OCI-M1 (cell line): ENCODE results near the gene FNDC3A.
"Not testable (repeated sequence)": the region's sequence is repeated elsewhere in the genome, so short reads cannot be mapped to it uniquely, and the experiment has no call there.

Experiments
- DNase-seq: peaks from one replicate; lab custom pipeline; 2025; lab: John Stamatoyannopoulos, UW

Gene FNDC3A

DNA sequence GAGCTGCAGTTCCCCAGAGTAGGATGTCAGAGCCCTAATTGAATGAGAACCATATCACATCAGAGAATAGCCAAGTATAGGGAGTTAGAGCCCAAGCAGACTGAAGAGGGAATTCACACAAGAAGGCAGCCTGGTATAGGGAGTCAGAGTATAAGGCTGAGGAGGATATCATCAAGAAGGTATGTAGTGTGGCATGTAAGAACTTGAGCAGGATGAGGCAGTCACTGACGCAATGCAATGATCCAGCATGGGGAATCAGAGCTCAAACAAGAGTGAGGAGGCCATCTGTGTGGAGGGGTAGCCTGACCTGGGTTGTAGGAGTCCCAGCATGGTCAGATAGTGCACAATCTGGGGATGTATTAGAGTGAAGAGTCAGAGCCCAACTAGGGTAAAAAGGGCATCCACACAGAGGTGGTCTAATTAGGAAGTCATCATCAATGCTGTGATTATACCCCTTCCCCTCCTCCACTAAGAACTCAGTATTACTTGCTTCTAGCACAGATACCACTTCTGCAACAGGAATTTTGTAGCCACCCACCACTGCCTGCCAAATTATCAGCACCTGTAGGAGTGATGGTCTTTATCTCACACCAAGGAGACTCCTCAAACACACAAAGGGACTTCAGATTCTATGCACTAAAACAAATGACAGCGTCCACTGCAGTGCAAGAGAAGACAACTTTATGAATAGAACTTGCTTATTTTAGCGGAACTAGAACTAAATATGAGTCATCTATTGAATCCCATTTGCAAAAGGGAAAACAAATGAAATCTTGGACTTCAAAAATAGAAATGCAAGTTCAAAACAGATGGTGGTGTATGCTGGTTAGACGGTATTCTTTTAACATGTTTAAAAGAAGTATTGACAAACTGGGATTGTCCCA lies 107.2 kb downstream of the FNDC3A start:
- DNase-seq, result no peak

DNA sequence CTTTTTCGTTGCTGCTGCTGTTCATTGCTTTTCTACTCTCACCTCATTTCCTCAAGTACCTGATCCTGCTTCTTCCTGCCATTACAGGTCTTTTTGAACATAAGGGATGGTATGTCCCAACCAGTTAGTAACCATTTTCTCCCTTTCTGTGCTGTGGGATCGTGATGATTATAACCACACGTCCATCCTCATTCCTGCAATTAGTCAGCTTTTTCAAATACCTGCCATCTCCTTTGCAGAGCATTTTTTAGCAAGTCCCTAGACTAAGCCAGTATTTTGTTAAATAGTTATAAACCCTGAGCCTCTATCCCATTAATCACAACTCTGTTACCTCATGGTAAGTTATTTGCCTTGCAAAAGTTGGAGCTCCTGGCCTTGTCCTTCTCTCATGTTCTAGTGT lies 109.2 kb downstream of the FNDC3A start:
- DNase-seq, result no peak

- DNase-seq, result no peak
Measured at GRCh38 chr13:49086722-49087121, 111.0 kb downstream of the FNDC3A start.

GRCh38 chr13:49093376-49093775 lies 117.7 kb downstream of the FNDC3A start:
- no peak for DNase-seq

GRCh38 chr13:49097374-49097773 lies 121.7 kb downstream of the FNDC3A start:
- DNase-seq, result no peak

DNA sequence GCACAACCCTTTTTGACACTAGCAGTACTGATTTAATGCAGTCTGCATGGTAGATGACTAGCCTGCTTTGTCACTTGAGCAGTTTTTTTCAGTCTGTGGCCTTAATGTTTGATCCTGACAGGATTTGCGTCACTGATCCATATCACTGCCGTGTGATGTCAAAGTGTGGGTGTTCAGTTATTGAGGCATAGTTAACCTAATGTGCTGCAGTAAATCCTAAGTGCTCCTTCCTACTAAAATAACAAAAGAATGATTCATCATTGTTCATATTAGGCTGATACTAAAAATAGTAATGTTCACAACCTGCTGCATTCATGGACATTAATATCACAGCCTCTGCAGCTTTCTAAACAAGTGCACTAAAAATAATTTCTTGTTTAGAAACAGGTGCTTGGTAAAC lies 122.5 kb downstream of the FNDC3A start:
- DNase-seq, result no peak

DNA sequence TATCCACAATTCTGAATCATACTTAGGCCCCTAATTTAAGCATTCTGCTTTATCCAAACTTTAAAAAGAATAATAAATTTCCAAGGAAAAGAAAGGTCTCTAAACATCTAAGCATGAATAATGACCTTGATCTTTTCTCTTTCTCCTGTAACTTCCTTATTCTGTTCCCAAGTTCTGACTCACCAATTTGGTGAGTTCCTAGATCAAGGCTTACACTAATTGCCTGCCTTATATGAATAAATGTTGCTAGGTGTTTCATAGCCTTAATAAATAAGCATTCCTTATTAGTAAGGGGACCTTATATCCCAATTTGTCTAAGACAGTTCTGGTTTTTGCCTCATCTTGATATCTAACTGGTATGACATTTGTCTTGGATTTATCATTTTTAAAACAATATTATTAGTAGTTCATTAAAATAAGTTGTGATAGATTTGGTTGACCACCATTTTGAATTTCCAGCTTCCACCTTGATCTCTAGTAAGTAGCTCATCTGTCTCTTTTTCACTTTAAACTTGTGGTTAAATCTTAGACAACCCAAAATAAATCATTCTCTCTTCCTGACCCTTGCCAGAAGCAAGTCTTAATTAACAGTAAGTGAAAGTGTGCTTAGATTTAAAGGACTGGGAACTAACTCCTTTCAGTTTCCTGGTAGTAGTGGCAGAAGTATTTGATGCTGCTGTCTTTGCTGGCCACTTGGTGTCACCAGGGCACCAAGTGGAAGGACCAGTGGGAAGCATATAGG lies 123.2 kb downstream of the FNDC3A start:
- DNase-seq, result peak; percentile 68

GRCh38 chr13:49099513-49099877 lies 123.8 kb downstream of the FNDC3A start:
- no peak for DNase-seq

DNA sequence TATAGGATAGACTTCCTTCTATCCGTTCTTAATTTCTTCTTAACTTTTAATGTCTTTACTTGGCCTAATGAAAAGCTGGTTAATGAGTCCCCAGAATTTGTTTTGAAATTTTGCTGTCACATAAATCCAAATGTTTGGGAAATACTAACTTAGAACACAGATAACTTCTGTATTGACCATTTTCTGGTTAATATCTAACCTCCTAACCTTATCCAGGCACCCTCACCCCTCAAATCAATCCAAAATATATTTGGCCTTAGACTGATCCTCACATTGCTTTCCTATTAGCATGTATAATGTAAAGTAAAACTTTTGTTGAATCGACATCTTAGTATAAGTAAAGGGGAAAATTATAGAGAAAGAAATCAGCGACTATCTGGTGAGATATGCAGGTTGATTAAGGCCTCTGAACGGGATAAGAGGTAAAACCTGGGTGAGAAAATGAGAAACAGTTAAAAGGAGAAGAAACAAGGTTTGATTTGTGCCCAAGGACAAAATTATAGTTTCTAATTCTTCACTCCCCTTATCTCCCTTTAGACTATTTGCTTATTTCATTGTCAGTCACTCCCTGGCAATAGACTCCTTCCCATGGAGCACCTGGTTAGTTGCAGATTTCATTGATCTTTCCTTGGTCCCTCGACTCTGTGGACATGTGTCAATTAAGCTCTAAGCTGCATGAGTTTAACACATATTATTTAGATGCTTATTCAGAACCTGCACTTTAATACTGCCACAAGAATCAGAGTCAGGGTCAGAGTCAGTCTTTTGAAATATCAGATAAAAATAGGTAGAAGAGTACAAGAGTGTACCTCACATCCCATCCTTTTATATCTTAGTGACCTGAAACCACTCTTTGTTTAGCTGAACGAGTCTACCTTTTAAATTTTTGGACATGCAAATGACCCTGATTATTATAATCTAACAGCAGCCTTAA lies 125.2 kb downstream of the FNDC3A start:
- DNase-seq, result no peak

GRCh38 chr13:49108196-49108595 lies 132.5 kb downstream of the FNDC3A start:
- no peak for DNase-seq

- peak; percentile 95 for DNase-seq
Measured at GRCh38 chr13:49110122-49110912, 134.6 kb downstream of the FNDC3A start.

DNA sequence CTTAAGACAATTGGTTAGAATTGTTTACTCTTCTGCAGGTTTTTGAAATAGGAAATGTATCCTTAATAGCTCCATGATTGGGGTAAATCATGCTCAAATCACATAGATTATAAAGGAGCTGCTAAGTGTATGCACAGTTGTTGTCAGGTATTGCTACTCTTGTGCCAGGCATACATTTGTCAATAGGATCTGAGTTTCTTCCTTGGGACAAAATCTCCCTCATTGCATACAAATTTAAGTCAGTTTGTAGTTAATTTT lies 135.1 kb downstream of the FNDC3A start:
- DNase-seq, result peak; percentile 58

GRCh38 chr13:49112782-49113525 lies 137.2 kb downstream of the FNDC3A start:
- peak; percentile 38 for DNase-seq

- DNase-seq, result peak; percentile 43
Measured at GRCh38 chr13:49113526-49114286, 138.0 kb downstream of the FNDC3A start.

GRCh38 chr13:49116873-49117272 lies 141.2 kb downstream of the FNDC3A start:
- DNase-seq, result no peak

GRCh38 chr13:49118455-49118854 lies 142.7 kb downstream of the FNDC3A start:
- DNase-seq, result not testable (repeated sequence)

GRCh38 chr13:49124693-49125304 lies 149.1 kb downstream of the FNDC3A start:
- DNase-seq, result no peak

DNA sequence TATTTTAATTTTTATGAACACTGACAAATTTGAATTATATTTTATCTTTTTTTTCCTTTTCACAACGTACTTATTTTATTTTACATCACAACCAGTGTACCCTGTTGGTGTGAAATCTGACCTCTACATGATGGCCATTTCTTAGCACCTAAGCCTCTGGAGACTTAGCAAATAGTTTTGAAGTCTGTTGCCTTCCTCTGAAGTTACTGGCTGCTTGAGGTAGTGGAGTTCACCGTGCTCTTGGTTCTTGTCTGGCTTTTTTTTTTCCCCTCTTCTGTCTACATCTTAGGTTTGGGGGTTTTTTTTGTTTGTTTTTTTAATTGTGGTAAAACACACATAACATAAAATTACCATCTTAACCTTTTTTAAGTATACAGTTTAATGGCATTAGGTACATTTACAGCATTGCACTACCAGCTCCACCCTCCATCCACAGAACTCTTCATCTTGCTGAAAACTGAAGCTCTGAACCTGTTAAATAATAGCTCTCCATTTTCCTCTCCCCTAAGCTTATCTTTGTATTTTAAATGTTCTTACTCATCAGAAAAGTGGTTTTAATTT lies 150.3 kb downstream of the FNDC3A start:
- DNase-seq, result no peak

GRCh38 chr13:49132479-49133002 lies 156.8 kb downstream of the FNDC3A start:
- no peak for DNase-seq
